K562 (cell line): Measurements from ENCODE around the gene PTPRB. TPM values are rescaled to one million over a fixed set of nuclear protein-coding genes. Genes with fewer than 3 reads are reported as not detected.

Experiments used
- ATAC-seq: fragments of 200-7000 bp; cut with Tn5 transposase; 3 replicates; pipeline ENCODE4 v1.9.1; 2020; ENCODE audit warnings: moderate library complexity
- BruUV-seq: library from RNA; stranded (reverse); fragments of 400-500 nt; replicated peaks from 2 replicates; lab custom pipeline; 2021; lab: Mats Ljungman, UMichigan
- CTCF ChIA-PET: fragments of 300-600 bp; formaldehyde crosslinking; extraction: SDS; loops from one replicate; lab custom pipeline; 2021; ENCODE audit warnings: low intra/inter-chr PET ratio; lab: Yijun Ruan, JAX
- POLR2A ChIA-PET: fragments of 300-600, 350-650 bp; sonication (Branson Sonifier 250); formaldehyde crosslinking; extraction: SDS; loops from one replicate; lab custom pipeline; 2021; ENCODE audit warnings: antibody characterized with exemption, inconsistent platforms; lab: Yijun Ruan, JAX
- DNase-seq, 4 experiments: peaks; one replicate each; pipeline versions ENCODE4 v3.0.0 to v3.0.0-alpha.2; 2011 to 2018; ENCODE audit warnings: low spot score in 3 of 4, mixed read lengths in 3 of 4; ENCODE audit errors: extremely low read depth in 1 of 4
- FAIRE-seq: peaks from 2 replicates; lab custom pipeline; 2011; peaks lifted over from hg19 to GRCh38; lab: Jason Lieb, UNC
- H2AFZ ChIP-seq: 2 replicates; pipeline ENCODE4 v1.6.0; 2011; ENCODE audit warnings: low read depth, low read length, control low read depth, inconsistent platforms
- H3K27ac ChIP-seq: fragments of 200-600 bp; 3 replicates; pipeline ENCODE4 v1.8.0; 2011; ENCODE audit warnings: low read depth, mild to moderate bottlenecking, control low read depth, inconsistent platforms, low read length, moderate library complexity, mixed read lengths; ENCODE audit errors: extremely low read depth
- H3K27me3 ChIP-seq, 2 experiments: fragments of 300-600 bp in 1 of 2; 2 replicates in 1 of 2; 3 replicates in 1 of 2; pipeline versions ENCODE4 v1.6.0 to v1.8.0; 2011; ENCODE audit warnings: inconsistent platforms in 2 of 2, low read length in 2 of 2, mild to moderate bottlenecking in 1 of 2, mixed read lengths in 1 of 2, moderate library complexity in 1 of 2; ENCODE audit not compliant: control insufficient read depth in 2 of 2, insufficient read depth in 2 of 2
- H3K36me3 ChIP-seq: fragments of 300-600 bp; 3 replicates; pipeline ENCODE4 v1.8.0; 2011; ENCODE audit warnings: mild to moderate bottlenecking, low read length, inconsistent platforms; ENCODE audit not compliant: control insufficient read depth, insufficient read depth
- H3K4me1 ChIP-seq, 2 experiments: fragments of 200-600 bp in 1 of 2; replicated peaks in 1 of 2; 2 replicates in 1 of 2; 3 replicates in 1 of 2; pipeline versions ENCODE4 v1.5.1 to v1.8.0; 2011; ENCODE audit warnings: inconsistent platforms in 2 of 2, low read length in 2 of 2, mild to moderate bottlenecking in 1 of 2, mixed read lengths in 1 of 2, moderate library complexity in 1 of 2; ENCODE audit not compliant: control insufficient read depth in 2 of 2, insufficient read depth in 2 of 2
- H3K4me2 ChIP-seq: 2 replicates; pipeline ENCODE4 v1.6.1; 2011; ENCODE audit warnings: low read length, control low read depth, inconsistent platforms, mixed read lengths; ENCODE audit not compliant: insufficient read depth
- H3K4me3 ChIP-seq: fragments of 200-600 bp; sonication (generic), shearing (Covaris generic); 2 replicates; pipeline ENCODE4 v1.5.1; 2016; ENCODE audit warnings: control low read depth, inconsistent platforms
- H3K79me2 ChIP-seq: fragments of 200-600 bp; 3 replicates; pipeline ENCODE4 v1.8.0; 2011; ENCODE audit warnings: low read length, inconsistent platforms; ENCODE audit not compliant: control insufficient read depth, insufficient read depth
- H3K9ac ChIP-seq, 2 experiments: 2 replicates each; pipeline versions ENCODE4 v1.6.0 to v1.6.1; 2011; ENCODE audit warnings: low read depth in 2 of 2, low read length in 2 of 2, control low read depth in 1 of 2, inconsistent platforms in 1 of 2, mild to moderate bottlenecking in 1 of 2, mixed read lengths in 1 of 2; ENCODE audit not compliant: insufficient read depth in 1 of 2
- H3K9me1 ChIP-seq: one replicate; pipeline ENCODE4 v1.6.0; 2011; ENCODE audit warnings: inconsistent platforms, mild to moderate bottlenecking, low read length, moderate library complexity; ENCODE audit not compliant: control insufficient read depth, insufficient read depth
- H3K9me3 ChIP-seq: replicated peaks from 2 replicates; pipeline ENCODE4 v1.5.1; 2011; ENCODE audit warnings: low read depth, low read length, inconsistent platforms; ENCODE audit not compliant: control insufficient read depth, insufficient read depth
- H4K20me1 ChIP-seq: replicated peaks from 2 replicates; pipeline ENCODE4 v1.6.1; 2011; ENCODE audit warnings: low read length, inconsistent platforms, mixed read lengths; ENCODE audit not compliant: control insufficient read depth, insufficient read depth
- HDAC2 ChIP-seq: fragments of 450-650 bp; IDR thresholded peaks from 2 replicates; pipeline ENCODE4 v1.6.1; 2016; ENCODE audit warnings: mild to moderate bottlenecking
- HMGN3 ChIP-seq: IDR thresholded peaks from 2 replicates; pipeline ENCODE4 v1.6.1; 2011; ENCODE audit warnings: borderline replicate concordance, low read depth, mild to moderate bottlenecking, mixed read lengths, low read length; ENCODE audit not compliant: insufficient read length; ENCODE audit errors: extremely low read depth
- HNRNPLL ChIP-seq: fragments of 200-400 bp; formaldehyde crosslinking; IDR thresholded peaks from 2 replicates; pipeline ENCODE4 v1.6.1; 2017; ENCODE audit warnings: low read length, low read depth, mild to moderate bottlenecking; ENCODE audit not compliant: poor library complexity, severe bottlenecking
- MEF2D ChIP-seq: conservative IDR thresholded peaks from 2 replicates; pipeline ENCODE4 v1.6.1; 2016; ENCODE audit warnings: low read depth, missing genetic modification characterization, missing compliant biosample characterization
- MTF1 ChIP-seq: fragments of 250-450 bp; sonication (Bioruptor Pico); IDR thresholded peaks from 2 replicates; pipeline ENCODE4 v1.9.0; 2021; ENCODE audit warnings: moderate library complexity, mild to moderate bottlenecking, inconsistent platforms, borderline replicate concordance
- PML ChIP-seq: IDR thresholded peaks from 2 replicates; pipeline ENCODE4 v1.6.1; 2012; ENCODE audit warnings: low read length, inconsistent platforms
- TCF3 ChIP-seq: sonication (generic); formaldehyde crosslinking; IDR thresholded peaks from 2 replicates; pipeline ENCODE4 v1.4.0; 2020; ENCODE audit warnings: mild to moderate bottlenecking, missing genetic modification reagents
- ZNF75A ChIP-seq: fragments of 450-650 bp; formaldehyde crosslinking; IDR thresholded peaks from 2 replicates; pipeline ENCODE4 v1.4.0; 2020; ENCODE audit warnings: mild to moderate bottlenecking
- WGBS: fragments of 100-300 bp; shearing (Covaris generic); methylation state at CpG from one replicate; pipeline ENCODE4 v1.1.6; 2016; ENCODE audit warnings: low coverage, mixed read lengths; ENCODE audit not compliant: insufficient coverage; ENCODE audit errors: missing lambda C conversion rate; 5-methylcytosine and 5-hydroxymethylcytosine counted together
- in situ Hi-C: fragments of 300-500 bp; cut with MboI; formaldehyde crosslinking; loops from 4 replicates; pipeline ENCODE4 v1.15.0; 2018; ENCODE audit warnings: inconsistent platforms, mixed read lengths
- intact Hi-C: fragments of 100-400 bp; cut with micrococcal nuclease; formaldehyde crosslinking; loops from 2 replicates; pipeline ENCODE4 v1.14.2; 2022
- polyA plus RNA-seq, 8 experiments: library from polyadenylated mRNA; depleted of rRNA in 4 of 8; stranded (reverse) in 5 of 8; unstranded in 3 of 8; fragments of >200 nt; fragmentation: Nextera tagmentation in 2 of 8; fragmentation: Illumina TruSeq in 1 of 8; extraction: Ambion mirVana in 2 of 8; extraction: Trizol in 1 of 8; gene quantifications; 2 replicates each; pipeline versions ENCODE4 v1.2.1 to v1.2.3, GENCODE V29; 2011 to 2014; ENCODE audit warnings: inconsistent platforms in 1 of 8, missing spikeins in 1 of 8
- total RNA-seq, 7 experiments: library from RNA; depleted of rRNA in 6 of 7; stranded (reverse); fragments of >200 nt in 6 of 7; fragmentation: Illumina TruSeq in 2 of 7; extraction: Trizol in 2 of 7; gene quantifications; 2 replicates each; pipeline versions ENCODE4 v1.2.1 to v1.2.3, GENCODE V29; 2011 to 2021; ENCODE audit warnings: low replicate concordance in 1 of 7
- TF ChIP-seq, protein P1 (sequence below): sonication (generic); formaldehyde crosslinking; IDR thresholded peaks from 2 replicates; pipeline ENCODE4 v1.8.0; 2022; ENCODE audit warnings: missing genetic modification reagents, mild to moderate bottlenecking, borderline replicate concordance
- TF ChIP-seq, protein P2 (sequence below), 2 experiments: fragments of 150-350 bp in 1 of 2; IDR thresholded peaks; 2 replicates each; pipeline ENCODE4 v1.6.1; 2012 to 2016; ENCODE audit warnings: low read depth in 2 of 2, low read length in 2 of 2, mild to moderate bottlenecking in 1 of 2, moderate library complexity in 1 of 2
- TF ChIP-seq, protein P3 (sequence below): sonication (generic); formaldehyde crosslinking; IDR thresholded peaks from 2 replicates; pipeline ENCODE4 v1.8.1; 2023; ENCODE audit warnings: mild to moderate bottlenecking, missing genetic modification reagents
- TF ChIP-seq, protein P4 (sequence below): sonication (generic); formaldehyde crosslinking; IDR thresholded peaks from 2 replicates; pipeline ENCODE4 v1.8.0; 2022; ENCODE audit warnings: mild to moderate bottlenecking, missing genetic modification reagents

Gene PTPRB
- total and polyA plus RNA-seq, 9 of the 15 experiments (the other 6 are each of a cell fraction or from before 2014, with no cell fraction given): 0.46 to 5.9 (median 3.1) TPM

DNA sequence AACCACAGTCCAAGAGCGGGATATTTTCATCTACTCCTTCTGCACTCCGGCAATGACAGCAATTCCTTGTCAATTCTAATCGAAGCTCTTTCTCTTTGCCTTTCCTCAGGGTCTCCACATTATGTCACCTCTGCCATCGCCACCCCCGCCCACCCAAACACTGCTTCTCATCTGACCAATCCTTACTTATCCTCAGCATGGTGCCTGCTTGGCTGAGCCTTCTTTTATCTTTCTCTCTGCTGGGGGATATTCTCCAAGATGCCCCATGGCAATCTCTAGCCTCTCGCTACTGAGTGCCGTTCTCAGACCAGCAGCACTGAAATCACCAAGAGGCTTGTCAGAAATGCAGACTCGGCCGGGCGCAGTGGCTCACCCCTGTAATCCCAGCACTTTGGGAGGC is 100.6 kb downstream of the PTPRB start (continued):
- TF ChIP-seq, protein P1, sequence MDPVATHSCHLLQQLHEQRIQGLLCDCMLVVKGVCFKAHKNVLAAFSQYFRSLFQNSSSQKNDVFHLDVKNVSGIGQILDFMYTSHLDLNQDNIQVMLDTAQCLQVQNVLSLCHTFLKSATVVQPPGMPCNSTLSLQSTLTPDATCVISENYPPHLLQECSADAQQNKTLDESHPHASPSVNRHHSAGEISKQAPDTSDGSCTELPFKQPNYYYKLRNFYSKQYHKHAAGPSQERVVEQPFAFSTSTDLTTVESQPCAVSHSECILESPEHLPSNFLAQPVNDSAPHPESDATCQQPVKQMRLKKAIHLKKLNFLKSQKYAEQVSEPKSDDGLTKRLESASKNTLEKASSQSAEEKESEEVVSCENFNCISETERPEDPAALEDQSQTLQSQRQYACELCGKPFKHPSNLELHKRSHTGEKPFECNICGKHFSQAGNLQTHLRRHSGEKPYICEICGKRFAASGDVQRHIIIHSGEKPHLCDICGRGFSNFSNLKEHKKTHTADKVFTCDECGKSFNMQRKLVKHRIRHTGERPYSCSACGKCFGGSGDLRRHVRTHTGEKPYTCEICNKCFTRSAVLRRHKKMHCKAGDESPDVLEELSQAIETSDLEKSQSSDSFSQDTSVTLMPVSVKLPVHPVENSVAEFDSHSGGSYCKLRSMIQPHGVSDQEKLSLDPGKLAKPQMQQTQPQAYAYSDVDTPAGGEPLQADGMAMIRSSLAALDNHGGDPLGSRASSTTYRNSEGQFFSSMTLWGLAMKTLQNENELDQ (CRISPR knock-in tag): no peak

DNA sequence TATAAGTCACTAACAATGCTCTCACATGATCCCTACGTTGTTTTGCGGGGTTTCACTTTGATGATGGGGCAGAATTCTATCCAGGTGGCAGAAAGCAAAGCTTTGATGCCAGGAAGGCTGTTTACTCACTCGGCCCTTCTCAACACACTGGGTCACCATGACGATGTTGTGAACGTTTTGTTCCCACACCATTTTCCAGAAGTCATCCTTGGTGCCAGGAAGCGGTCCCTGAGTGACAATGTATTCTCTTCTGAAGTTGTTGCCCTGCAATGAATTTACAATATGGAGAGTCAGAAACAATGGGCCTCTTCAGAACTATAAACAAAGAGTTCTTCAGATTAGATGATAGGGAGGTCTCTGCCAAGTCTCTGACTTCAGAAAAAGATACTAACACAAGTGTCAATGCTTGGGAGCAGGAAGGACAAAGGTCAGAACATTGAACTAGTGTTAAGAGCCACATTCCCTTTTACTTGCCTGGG is 101.3 kb downstream of the PTPRB start:
- ATAC-seq (no peak), FAIRE-seq (no peak), DNase-seq (no peak)
- H3K36me3 ChIP-seq: peaks cover 34% of the 10 kb centered on the region; the same call in 1 of the 3 replicates
- in situ Hi-C loops (no loop called here), intact Hi-C loops (no loop called here)
- WGBS: 56% methylated on average over 6 of the region's 6 CpGs
- no TSS peak for BruUV-seq
- H3K9ac ChIP-seq: no peak overlapping the region
- H3K9me1 ChIP-seq: no peaks in the 10 kb centered on the region
- no peak overlapping the region for H3K27ac ChIP-seq
- H4K20me1 ChIP-seq: no peaks in the 10 kb centered on the region
- no peak overlapping the region for H2AFZ ChIP-seq
- no peak overlapping the region for H3K4me2 ChIP-seq
- POLR2A ChIA-PET: no interaction called here
- CTCF ChIA-PET: no interaction called here
- no peaks in the 10 kb centered on the region for H3K27me3 ChIP-seq
- H3K9me3 ChIP-seq: no peaks in the 10 kb centered on the region
- no peaks in the 10 kb centered on the region for H3K79me2 ChIP-seq
- no peaks in the 10 kb centered on the region for H3K4me1 ChIP-seq
- no peak overlapping the region for H3K4me3 ChIP-seq
- TF ChIP-seq ZNF75A (CRISPR knock-in tag) (no peak), MEF2D (tag) (no peak), MTF1 (CRISPR knock-in tag) (no peak), TCF3 (CRISPR knock-in tag) (no peak), HNRNPLL (no peak), PML (no peak), HMGN3 (no peak), HDAC2 (no peak)
- TF ChIP-seq, protein P2, sequence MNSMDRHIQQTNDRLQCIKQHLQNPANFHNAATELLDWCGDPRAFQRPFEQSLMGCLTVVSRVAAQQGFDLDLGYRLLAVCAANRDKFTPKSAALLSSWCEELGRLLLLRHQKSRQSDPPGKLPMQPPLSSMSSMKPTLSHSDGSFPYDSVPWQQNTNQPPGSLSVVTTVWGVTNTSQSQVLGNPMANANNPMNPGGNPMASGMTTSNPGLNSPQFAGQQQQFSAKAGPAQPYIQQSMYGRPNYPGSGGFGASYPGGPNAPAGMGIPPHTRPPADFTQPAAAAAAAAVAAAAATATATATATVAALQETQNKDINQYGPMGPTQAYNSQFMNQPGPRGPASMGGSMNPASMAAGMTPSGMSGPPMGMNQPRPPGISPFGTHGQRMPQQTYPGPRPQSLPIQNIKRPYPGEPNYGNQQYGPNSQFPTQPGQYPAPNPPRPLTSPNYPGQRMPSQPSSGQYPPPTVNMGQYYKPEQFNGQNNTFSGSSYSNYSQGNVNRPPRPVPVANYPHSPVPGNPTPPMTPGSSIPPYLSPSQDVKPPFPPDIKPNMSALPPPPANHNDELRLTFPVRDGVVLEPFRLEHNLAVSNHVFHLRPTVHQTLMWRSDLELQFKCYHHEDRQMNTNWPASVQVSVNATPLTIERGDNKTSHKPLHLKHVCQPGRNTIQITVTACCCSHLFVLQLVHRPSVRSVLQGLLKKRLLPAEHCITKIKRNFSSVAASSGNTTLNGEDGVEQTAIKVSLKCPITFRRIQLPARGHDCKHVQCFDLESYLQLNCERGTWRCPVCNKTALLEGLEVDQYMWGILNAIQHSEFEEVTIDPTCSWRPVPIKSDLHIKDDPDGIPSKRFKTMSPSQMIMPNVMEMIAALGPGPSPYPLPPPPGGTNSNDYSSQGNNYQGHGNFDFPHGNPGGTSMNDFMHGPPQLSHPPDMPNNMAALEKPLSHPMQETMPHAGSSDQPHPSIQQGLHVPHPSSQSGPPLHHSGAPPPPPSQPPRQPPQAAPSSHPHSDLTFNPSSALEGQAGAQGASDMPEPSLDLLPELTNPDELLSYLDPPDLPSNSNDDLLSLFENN (IDR thresholded peaks at IDR 0.05; ENCODE audit: low read depth in 2 of 2, low read length in 2 of 2): no peak
- TF ChIP-seq, protein P3, sequence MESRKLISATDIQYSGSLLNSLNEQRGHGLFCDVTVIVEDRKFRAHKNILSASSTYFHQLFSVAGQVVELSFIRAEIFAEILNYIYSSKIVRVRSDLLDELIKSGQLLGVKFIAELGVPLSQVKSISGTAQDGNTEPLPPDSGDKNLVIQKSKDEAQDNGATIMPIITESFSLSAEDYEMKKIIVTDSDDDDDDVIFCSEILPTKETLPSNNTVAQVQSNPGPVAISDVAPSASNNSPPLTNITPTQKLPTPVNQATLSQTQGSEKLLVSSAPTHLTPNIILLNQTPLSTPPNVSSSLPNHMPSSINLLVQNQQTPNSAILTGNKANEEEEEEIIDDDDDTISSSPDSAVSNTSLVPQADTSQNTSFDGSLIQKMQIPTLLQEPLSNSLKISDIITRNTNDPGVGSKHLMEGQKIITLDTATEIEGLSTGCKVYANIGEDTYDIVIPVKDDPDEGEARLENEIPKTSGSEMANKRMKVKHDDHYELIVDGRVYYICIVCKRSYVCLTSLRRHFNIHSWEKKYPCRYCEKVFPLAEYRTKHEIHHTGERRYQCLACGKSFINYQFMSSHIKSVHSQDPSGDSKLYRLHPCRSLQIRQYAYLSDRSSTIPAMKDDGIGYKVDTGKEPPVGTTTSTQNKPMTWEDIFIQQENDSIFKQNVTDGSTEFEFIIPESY (CRISPR knock-in tag): no peak
- TF ChIP-seq, protein P4, sequence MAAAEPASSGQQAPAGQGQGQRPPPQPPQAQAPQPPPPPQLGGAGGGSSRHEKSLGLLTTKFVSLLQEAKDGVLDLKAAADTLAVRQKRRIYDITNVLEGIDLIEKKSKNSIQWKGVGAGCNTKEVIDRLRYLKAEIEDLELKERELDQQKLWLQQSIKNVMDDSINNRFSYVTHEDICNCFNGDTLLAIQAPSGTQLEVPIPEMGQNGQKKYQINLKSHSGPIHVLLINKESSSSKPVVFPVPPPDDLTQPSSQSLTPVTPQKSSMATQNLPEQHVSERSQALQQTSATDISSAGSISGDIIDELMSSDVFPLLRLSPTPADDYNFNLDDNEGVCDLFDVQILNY (CRISPR knock-in tag): no peak
